Upper lobe of left lung (tissue), 4 donors: ENCODE data around the gene RALGAPA2.

Source experiments
- CTCF ChIP-seq, 6 experiments: fragments of 450-650 bp in 4 of 6; fragments of 200-600 bp in 2 of 6; sonication (generic) in 2 of 6; IDR thresholded peaks; one replicate each; pipeline ENCODE4 v1.5.1; 2016 to 2019; ENCODE audit warnings: antibody characterized with exemption in 6 of 6
- EP300 ChIP-seq, 4 donors: sonication (generic); formaldehyde crosslinking; IDR thresholded peaks; one replicate each; pipeline ENCODE4 v1.5.1; 2017; ENCODE audit warnings: antibody characterized with exemption in 4 of 4, control low read depth in 2 of 4
- POLR2A ChIP-seq, 4 donors: fragments of 450-650 bp; IDR thresholded peaks; one replicate each; pipeline ENCODE4 v1.5.1; 2016 to 2017; ENCODE audit warnings: antibody characterized with exemption in 4 of 4, mild to moderate bottlenecking in 2 of 4
- POLR2AphosphoS5 ChIP-seq, 2 donors: sonication (generic); formaldehyde crosslinking; IDR thresholded peaks; one replicate each; pipeline ENCODE4 v1.5.1; 2017; ENCODE audit warnings: antibody characterized with exemption in 2 of 2

- TF ChIP-seq CTCF (IDR thresholded peaks at IDR 0.05) (no peak), POLR2AphosphoS5 (IDR thresholded peaks at IDR 0.05) (no peak), POLR2A (IDR thresholded peaks at IDR 0.05) (no peak), EP300 (IDR thresholded peaks at IDR 0.05) (no peak)
These were observed 212.1 kb downstream of the RALGAPA2 start for GRCh38 chr20:20500312-20500711.
